Renal cortical epithelial cell (primary cell): ENCODE measurements around the gene POLN. TPM values are rescaled to one million over a fixed set of nuclear protein-coding genes. Genes with fewer than 3 reads are reported as not detected.

Source experiments
- DNase-seq: peaks from one replicate; pipeline ENCODE4 v3.0.0-alpha.2; 2011; ENCODE audit warnings: low read depth
- total RNA-seq: library from RNA; depleted of rRNA; stranded (reverse); fragments of >200 nt; gene quantifications from 2 replicates; pipeline ENCODE4 v1.2.3, GENCODE V29; 2014

POLN gene
- total RNA-seq: 1.2 and 5.5 TPM in 2 replicates

GRCh38 chr4:2241410-2242353 lies at the start of gene POLN, which contains the start of gene HAUS3:
TSS of gene POLN (minus strand) at chr4:2242121. CDS start at chr4:2229231, 12,890 bp downstream.
TSS of gene HAUS3 (minus strand) at chr4:2242121. CDS start at chr4:2240946, 1,175 bp downstream.
- DNase-seq: peak; percentile 86

GRCh38 chr4:2290974-2291704 lies 49.2 kb upstream of the POLN start:
- no peak for DNase-seq

- DNase-seq: no peak
These were observed 48.6 kb upstream of the POLN start for GRCh38 chr4:2290488-2290887.

- no peak for DNase-seq
These were observed 48.0 kb upstream of the POLN start for GRCh38 chr4:2289955-2290333.

GRCh38 chr4:2289311-2289954 lies 47.5 kb upstream of the POLN start:
- no peak for DNase-seq

GRCh38 chr4:2288051-2288541 lies 46.2 kb upstream of the POLN start:
- no peak for DNase-seq

- no peak for DNase-seq
These were observed 45.6 kb upstream of the POLN start for GRCh38 chr4:2287594-2287915.

DNA sequence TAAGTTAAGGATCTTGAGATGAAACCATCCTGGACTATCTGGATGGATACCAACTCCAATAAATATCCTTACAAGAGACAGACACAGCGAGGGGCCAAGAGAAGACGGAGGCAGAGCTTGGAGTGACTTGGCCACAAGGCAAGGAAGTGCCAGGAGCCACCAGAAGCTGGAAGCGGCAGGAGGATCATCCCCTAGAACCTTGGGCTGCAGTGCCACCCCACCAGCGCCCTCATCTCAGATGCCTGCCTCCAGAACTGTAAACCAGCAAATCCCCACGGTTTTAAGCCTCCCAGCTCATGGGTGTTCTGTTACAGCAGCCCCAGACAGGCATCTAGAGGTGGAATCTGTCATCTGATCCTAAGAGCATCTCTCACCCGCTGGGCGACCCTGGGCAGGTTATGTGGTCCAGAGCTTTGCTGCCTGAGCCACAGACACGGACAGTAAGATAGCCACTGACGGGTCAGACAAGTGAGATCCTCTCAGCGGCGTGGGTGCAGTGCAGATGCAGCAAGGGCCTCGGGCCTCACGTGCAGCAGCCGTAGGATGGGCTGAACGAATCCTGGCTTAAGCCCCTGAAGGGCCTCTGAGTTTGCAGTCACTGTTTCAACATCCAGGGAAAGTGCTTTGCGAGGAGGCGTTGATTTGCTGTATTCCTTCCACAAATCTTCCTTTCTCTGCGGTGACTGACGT lies 45.1 kb upstream of the POLN start:
- no peak for DNase-seq

DNA sequence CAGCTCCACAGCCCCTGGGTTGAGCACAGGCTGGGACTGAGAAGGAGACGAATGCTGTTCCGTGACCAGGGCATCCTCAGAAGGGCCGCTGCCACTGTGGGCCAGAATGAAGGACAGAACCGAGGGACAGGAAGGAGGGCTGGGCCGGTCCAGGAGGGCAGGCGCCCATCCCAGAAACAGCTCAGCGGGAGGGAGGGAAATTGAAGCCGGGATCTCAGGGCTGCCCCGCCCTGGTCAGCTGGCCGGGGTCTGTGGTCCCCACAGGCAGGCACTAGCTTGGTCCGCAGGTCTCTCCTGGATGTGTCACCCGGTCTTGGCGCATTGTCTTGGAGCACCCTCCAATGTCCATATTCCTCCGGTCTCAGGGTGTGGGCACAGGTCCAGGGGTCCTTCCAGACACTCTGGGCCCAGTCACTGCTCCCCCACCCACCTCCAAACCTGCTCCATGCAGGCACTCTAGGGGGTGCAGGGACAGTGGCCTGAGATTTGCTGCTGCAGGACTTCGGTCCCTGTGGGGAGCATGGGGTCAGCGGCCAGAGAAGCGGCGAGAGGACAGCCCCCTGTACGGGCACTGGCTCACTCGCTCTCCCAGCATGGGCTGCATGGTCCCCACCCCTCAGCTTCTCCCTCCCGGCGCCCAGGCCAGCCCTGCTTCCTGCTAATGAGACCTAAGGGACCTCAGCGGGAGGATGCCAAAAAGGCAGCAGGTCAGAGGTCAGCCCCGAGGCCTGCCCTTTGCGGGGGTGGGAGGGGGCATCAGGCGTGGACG lies 43.9 kb upstream of the POLN start:
- no peak for DNase-seq

GRCh38 chr4:2284934-2285612 lies 43.2 kb upstream of the POLN start:
- DNase-seq: peak; percentile 59

DNA sequence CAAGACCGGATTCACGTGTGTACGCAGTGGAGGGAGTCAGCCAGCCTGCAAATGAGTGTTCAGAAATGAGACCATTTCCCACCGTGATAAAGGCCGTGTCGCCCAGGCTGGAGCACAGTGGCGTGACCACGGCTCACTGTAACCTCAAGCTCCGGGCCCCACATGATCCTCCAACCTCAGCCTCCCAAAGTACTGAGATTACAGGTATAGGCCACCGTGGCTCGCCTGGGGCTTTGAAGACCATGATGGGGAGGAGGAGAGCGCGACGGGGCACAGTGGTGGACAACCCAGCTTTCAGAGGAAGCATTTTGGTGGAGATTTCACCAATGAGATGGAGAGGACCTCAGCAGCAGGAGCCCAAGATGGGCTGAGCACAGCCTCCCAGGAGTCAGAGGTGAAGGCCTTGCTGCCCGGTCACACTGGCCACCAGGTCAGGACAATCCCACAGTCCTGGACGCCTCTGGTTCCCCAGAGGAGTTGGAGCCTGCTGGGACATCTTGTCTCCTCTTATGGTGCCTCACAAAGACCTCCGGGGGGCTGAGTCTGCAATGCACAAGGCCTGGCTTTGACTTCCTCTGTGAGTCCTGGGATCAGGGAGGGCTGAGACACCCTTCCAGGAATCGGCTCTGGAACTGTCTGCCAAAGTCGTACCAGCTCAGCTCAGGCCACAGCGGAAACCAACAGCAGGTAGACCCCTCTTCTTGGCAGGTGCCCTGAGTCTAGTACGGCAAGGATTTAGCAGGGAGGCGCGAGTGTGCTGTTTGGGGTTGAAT lies 42.4 kb upstream of the POLN start:
- DNase-seq: no peak

GRCh38 chr4:2283199-2283711 lies 41.3 kb upstream of the POLN start:
- DNase-seq: no peak

DNA sequence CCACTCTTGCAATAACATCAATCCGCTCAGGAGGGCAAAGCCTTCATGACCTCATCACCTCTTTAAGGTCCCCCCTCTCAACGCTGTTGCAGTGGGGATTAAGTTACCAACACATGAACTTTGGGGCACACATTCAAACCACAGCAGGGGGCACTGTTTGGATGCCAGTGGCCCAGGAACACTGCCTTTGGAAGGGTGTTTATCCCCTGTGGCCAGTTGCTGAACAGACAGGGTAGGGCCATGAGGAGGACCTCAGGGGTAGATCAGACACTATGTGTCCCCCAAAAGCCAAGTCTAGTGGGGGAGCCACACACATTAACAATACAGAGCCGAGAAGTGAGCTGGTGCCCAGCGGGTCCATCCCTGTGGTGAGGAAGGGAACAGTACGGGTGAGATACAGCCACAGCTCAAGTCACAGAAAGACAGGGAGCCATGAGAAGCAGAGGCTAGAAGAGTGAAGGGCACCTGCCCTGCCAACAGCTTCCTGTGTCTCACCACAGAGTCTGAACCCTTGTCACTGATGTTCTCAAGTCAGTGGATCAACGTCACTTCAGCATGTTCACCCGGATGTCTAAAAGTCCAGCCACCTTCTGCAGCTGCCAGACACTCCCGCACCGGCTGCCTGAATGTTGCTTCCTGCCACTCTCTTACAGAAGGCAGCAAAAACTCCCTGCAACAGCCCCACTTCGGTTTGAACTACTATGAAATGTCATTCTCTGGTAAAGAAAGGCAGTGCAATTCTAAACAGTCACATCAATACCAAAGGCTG lies 39.8 kb upstream of the POLN start:
- no peak for DNase-seq

DNA sequence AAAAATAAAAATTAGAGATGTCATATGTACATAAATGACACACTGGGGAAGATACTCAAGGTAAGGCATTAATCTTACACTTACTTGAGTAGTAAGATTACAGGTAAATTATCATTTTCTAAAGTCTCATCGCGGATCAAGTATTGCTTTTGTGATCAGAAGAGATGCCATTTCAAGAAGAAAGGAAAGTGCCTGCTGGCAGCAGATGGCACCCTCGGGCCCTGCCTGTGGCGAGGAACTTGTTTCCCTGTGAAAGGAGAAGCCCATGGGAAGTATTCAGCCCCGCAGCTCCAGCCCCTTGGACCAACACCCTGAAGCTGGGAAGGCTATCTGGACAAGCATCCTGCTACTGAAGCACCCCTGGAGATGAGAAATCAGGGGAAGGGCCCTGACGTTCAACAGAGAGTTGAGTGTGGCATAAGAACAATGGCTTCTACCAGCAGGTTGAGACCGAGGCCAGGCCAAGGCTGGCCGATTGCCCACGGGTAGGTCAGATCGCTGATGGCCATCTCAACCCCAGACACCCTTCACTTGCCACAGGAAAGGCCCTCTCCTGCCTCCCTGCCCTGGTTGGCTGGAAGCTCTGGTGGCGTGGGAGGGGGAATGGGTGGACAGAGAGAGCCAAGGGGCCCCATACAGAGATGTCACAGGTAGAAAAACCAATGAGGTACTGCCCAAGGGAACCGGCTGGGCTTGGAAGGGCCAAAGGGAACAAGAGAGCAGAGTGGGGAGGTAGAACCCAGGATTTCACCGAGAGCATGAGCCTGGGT lies 38.8 kb upstream of the POLN start:
- DNase-seq: no peak

- no peak for DNase-seq
These were observed 36.0 kb upstream of the POLN start for GRCh38 chr4:2277956-2278355.

DNA sequence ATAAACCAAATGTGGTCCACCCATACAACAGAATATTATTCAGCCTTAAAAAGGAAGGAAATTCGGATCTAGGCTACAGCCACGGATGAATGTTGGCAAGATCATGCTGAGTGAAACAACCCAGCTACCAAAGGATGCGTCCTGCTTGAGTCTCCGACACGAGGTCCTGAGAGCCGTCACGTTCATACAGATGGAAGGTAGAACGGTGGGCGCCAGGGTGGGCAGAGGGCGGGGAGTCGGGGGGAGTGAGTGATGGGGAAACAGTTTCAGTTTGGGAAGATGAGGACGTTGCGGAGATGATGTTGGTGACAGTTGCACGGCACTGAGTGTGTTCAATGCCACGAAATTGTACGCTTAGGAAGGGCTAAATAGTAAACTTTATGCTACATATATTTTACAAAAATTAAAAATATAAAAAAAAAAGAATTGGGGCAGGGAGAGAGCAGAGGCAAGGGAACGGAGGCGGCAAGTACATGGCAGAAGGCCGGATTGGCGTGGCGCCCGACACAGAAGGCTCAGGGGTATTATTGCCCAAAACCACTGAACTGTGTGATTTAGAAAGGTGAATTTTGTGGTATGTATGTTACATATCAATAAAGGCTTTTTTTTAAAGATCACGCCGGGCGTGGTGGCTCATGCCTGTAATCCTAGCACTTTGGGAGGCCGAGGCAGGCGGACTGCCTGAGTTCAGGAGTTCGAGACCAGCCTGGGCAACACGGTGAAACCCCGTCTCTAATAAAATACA lies 34.8 kb upstream of the POLN start:
- DNase-seq: no peak
